HL-60 (cell line): ENCODE measurements around the gene MYLK4.

Experiments
- CTCF ChIP-seq: IDR thresholded peaks from one replicate; pipeline ENCODE4 v1.5.1; 2011; ENCODE audit warnings: low read length, control low read depth, inconsistent platforms; ENCODE audit not compliant: insufficient read depth
- POLR2AphosphoS5 ChIP-seq: IDR thresholded peaks from 2 replicates; pipeline ENCODE4 v1.6.1; 2012; ENCODE audit warnings: low read depth
- REST ChIP-seq: IDR thresholded peaks from 2 replicates; pipeline ENCODE4 v1.6.1; 2012; ENCODE audit warnings: low read depth; ENCODE audit not compliant: insufficient replicate concordance

DNA sequence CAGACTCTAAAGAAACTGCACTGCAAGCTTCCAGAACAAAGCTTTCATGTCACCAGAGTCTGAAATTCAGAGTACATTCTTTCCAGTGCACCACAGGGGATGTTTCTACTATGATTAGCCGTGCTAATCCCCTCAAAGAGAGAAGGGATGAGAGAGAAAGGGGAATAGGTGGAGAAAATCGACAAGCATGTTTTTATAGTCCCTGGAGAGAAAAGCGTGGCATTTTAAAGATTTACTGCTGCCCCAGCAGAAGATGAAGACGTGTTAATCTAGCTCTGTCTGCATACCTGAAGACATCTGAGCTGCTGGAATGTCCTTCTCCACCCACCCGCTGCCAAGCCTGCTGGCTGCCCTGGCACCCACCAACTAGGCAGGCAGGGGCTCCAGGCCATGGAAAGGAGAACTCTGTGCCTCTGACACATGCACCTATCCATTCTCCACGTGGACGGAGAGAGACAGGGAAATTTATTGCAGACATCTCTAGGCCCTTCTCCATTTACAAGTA lies 4.1 kb downstream of the MYLK4 start:
- TF ChIP-seq CTCF (no peak), POLR2AphosphoS5 (no peak), REST (no peak)
